OCI-LY1 (cell line): Measurements from ENCODE around the gene DNAJC7.

Experiments
- CTCF ChIP-seq: fragments of 200-600 bp; sonication (generic), shearing (Covaris generic); IDR thresholded peaks from 2 replicates; pipeline ENCODE4 v1.5.1; 2017; ENCODE audit warnings: mild to moderate bottlenecking, antibody characterized with exemption, low read length, moderate library complexity, mixed read lengths
- EZH2 ChIP-seq: fragments of 200-600 bp; sonication (generic), shearing (Covaris generic); IDR thresholded peaks from 2 replicates; pipeline ENCODE4 v1.8.0; 2017; ENCODE audit warnings: borderline replicate concordance, mixed run types, mild to moderate bottlenecking, antibody characterized with exemption, low read length, moderate library complexity, mixed read lengths

- TF ChIP-seq CTCF (no peak), EZH2 (no peak)
Measured at GRCh38 chr17:41989702-41990419, 27.4 kb downstream of the DNAJC7 start.
